Fibroblast of lung (primary cell): ENCODE results near the gene NEURL1B.

Experiments
- EZH2 ChIP-seq: IDR thresholded peaks from 2 replicates; pipeline ENCODE4 v1.5.1; 2012; ENCODE audit warnings: low read length, control low read depth, mild to moderate bottlenecking; ENCODE audit errors: missing control alignments
- TF ChIP-seq, protein P1 (sequence below), 2 donors: IDR thresholded peaks in 1 of 2; conservative IDR thresholded peaks in 1 of 2; 1 replicate in 1 of 2; 2 replicates in 1 of 2; pipeline ENCODE4 v1.5.1; 2011 to 2012; ENCODE audit warnings: low read length in 2 of 2, control low read depth in 1 of 2, inconsistent platforms in 1 of 2, low read depth in 1 of 2, mild to moderate bottlenecking in 1 of 2

DNA sequence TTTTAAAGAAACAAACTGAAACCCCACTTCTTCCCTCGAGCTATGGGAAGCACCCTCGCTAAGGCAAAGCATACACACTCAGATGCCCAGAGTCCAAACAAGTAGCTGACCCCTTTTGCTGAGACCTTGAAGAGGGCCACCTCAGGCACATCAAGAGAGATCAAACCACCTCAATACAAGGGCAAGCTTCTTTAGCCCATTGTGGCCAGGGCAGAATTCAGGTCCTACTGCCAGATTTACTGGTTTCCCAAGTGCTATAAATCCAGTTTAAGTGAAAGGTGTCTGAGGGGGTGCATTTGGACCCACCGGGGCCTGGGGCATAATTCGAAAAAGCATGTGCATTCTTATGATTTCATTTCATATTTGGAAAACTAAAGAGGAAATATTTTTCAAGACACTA lies 40.4 kb downstream of the NEURL1B start:
- TF ChIP-seq, protein P1, sequence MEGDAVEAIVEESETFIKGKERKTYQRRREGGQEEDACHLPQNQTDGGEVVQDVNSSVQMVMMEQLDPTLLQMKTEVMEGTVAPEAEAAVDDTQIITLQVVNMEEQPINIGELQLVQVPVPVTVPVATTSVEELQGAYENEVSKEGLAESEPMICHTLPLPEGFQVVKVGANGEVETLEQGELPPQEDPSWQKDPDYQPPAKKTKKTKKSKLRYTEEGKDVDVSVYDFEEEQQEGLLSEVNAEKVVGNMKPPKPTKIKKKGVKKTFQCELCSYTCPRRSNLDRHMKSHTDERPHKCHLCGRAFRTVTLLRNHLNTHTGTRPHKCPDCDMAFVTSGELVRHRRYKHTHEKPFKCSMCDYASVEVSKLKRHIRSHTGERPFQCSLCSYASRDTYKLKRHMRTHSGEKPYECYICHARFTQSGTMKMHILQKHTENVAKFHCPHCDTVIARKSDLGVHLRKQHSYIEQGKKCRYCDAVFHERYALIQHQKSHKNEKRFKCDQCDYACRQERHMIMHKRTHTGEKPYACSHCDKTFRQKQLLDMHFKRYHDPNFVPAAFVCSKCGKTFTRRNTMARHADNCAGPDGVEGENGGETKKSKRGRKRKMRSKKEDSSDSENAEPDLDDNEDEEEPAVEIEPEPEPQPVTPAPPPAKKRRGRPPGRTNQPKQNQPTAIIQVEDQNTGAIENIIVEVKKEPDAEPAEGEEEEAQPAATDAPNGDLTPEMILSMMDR (conservative IDR thresholded peaks at IDR 0.05 in 1 of 2, IDR thresholded peaks at IDR 0.05 in 1 of 2; ENCODE audit: low read depth in 1 of 2, low read length in 2 of 2): no peak
- TF ChIP-seq EZH2: no peak
